Measurements from ENCODE around the gene NEB.
A peak's percentile ranks its signal among the peaks of the same experiment; 100 is the strongest.
"Not testable (repeated sequence)": the region's sequence is repeated elsewhere in the genome, so short reads cannot be mapped to it uniquely, and the experiment has no call there.

The NEB gene

DNA sequence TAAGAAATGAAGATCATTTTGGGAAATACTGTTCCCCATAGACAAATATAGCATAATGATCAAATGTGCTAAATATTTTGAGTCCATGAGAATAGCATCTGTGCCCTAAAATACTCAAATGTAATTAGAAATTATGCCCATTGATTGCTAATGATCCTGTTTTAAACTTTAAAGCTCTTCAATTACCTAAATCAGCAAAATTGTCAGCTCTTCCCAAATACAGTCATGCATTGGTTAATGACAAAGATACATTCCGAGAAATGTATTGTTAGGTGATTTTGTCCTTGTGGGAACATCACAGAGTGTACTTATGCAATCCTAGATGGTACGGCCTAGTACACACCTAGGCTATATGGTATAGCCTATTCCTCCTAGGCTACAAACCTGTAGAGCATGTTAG lies 89.7 kb downstream of the NEB start:
- no peak for DNase-seq

DNA sequence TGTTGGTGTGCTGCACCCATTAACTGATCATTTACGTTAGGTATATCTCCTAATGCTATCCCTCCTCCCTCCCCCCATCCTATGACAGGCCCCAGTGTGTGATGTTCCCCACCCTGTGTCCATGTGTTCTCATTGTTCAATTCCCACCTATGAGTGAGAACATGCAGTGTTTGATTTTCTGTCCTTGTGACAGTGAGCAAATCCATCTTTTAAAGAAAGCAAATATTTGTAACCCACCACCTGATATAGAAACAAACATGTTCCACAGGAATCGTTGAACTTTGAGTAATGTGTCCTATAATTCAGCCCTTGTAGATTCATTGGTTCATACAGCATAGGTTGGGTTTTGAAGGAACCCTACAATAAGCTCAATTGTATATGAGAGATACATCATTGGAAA lies 92.4 kb downstream of the NEB start:
- DNase-seq = not testable (repeated sequence)

DNA sequence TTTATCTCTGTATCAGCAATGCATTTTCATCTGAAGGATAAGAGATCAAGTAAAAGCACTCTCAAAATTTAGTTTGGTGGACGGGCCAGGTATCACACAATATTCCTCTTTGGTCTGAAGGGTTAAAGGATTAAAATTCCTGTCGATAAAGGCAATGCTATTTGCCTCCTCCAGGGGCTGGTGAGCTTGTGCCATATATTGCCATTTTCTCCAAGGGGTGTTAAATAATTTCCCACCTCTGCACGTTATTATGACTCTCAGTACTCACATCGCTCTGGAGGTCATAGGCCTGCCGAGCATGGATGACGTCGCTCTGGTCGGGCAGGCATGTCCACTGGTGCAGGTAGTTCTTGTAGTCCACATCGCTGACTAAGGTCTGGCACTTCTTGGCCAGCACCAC lies 94.2 kb downstream of the NEB start:
- no peak for DNase-seq

DNA sequence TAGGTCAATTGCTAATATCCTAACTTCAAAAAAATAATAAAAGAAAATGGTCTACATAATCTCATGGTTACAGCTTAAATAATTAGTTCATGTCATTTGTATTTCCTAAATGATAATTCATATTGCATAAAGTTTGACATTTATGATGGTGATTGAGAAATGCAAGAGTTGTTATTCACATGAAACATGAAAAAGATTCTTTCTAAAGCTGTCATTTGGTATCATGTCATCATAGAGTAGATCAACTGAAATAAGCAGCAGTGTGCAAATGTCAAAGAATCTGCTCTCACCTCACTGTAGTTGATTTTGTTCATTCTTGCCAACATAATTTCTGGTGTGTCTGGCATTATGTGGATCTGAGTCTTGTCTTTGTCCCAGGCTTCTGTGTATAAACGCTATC lies 95.3 kb downstream of the NEB start:
- DNase-seq = no peak

- DNase-seq = peak; percentile 26
These were observed 95.9 kb downstream of the NEB start for GRCh38 chr2:151638191-151638933.

- DNase-seq = peak; percentile 58
These were observed 97.0 kb downstream of the NEB start for GRCh38 chr2:151637271-151637781.

GRCh38 chr2:151634736-151635467 lies 99.4 kb downstream of the NEB start:
- no peak for DNase-seq

DNA sequence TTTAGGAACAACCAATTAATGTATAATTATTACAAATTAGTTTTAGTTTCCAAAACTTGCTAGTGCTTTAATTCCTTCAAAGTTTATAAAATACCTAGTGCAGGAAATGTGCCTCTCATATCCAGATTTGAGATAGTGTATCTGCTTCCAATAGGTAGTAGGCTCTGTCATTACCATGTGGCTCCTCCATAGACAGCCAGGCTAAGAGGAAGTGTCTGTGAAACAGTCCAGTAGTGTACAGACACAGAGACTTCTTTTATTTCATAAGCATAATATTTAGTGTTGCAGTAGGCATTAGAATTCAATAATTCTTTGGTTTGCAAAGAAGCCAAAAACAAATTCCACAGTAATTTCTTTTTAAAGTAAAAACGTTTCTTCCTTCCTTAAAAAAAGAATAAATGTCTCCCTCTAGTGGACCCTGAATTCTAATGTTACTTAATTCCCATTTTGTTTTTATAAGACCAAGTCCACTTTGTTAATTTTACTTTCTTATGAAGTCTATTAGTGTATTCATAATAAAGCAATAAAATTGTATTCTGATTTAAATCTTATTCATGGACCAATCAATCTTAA lies 101.2 kb downstream of the NEB start:
- DNase-seq = no peak

- no peak for DNase-seq
These were observed 103.9 kb downstream of the NEB start for GRCh38 chr2:151630372-151630771.

- DNase-seq = no peak
These were observed 106.9 kb downstream of the NEB start for GRCh38 chr2:151627353-151627752.

DNA sequence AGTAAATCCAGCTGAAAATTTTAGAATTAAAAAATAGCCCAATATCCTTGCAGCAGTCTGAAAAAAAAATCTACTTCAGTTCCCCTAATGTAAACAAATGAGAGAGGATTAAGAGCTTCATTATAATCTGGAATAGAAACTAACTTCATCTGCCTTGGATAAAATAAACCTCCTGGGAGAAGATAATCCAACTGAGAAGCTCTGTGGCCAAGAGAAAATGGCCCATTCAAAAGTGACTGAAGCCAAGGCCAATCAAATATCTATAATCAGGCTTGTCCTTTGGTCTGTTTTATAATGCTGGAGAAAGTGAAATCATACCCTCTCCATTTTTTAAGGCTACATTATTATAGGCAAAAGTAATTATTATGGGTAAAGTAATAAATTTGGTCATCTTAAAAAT lies 110.0 kb downstream of the NEB start:
- no peak for DNase-seq

GRCh38 chr2:151623631-151624030 lies 110.6 kb downstream of the NEB start:
- DNase-seq = no peak

GRCh38 chr2:151620761-151621160 lies 113.5 kb downstream of the NEB start:
- DNase-seq = no peak

GRCh38 chr2:151619337-151619989 lies 114.8 kb downstream of the NEB start:
- DNase-seq = no peak

- no peak for DNase-seq
These were observed 117.4 kb downstream of the NEB start for GRCh38 chr2:151616760-151617339.

- no peak for DNase-seq
These were observed 119.5 kb downstream of the NEB start for GRCh38 chr2:151614606-151615306.

DNA sequence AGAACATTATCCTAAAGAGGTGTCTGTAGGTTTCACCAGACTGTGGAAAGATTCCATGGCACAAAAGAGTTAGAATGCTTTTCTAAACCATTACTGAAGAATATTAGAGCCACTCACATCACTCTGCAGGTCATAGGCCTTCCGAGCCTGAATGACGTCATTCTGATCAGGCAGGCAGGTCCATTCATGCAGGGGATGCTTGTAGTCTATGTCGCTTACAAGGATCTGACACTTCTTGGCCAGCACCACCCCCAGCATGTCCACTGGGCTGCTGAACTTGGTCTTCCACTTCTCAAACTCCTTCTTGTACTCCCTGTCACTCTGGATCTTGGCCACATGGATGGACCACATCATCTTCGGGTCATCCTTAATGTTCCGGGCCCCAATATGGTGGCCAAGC lies 120.1 kb downstream of the NEB start:
- no peak for DNase-seq

GRCh38 chr2:151611351-151611750 lies 122.9 kb downstream of the NEB start:
- no peak for DNase-seq

- DNase-seq = no peak
These were observed 124.0 kb downstream of the NEB start for GRCh38 chr2:151610310-151610709.

DNA sequence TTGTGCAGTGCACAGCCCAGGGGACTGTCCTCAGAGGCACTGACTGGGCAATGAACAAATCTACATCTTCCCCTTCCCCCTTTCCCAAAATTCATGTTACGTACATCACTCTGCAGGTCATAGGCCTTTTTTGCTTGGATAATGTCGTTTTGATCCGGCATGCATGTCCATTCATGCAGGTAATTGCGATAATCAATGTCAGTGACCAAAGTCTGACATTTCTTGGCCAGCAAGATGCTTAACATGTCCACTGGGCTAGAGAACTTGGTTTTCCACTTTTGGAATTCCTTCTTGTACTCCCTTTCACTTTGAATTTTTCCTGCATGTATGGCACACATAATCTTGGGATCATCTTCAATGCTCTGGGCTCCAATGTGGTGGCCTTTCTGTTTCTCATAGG lies 124.6 kb downstream of the NEB start:
- DNase-seq = no peak

DNA sequence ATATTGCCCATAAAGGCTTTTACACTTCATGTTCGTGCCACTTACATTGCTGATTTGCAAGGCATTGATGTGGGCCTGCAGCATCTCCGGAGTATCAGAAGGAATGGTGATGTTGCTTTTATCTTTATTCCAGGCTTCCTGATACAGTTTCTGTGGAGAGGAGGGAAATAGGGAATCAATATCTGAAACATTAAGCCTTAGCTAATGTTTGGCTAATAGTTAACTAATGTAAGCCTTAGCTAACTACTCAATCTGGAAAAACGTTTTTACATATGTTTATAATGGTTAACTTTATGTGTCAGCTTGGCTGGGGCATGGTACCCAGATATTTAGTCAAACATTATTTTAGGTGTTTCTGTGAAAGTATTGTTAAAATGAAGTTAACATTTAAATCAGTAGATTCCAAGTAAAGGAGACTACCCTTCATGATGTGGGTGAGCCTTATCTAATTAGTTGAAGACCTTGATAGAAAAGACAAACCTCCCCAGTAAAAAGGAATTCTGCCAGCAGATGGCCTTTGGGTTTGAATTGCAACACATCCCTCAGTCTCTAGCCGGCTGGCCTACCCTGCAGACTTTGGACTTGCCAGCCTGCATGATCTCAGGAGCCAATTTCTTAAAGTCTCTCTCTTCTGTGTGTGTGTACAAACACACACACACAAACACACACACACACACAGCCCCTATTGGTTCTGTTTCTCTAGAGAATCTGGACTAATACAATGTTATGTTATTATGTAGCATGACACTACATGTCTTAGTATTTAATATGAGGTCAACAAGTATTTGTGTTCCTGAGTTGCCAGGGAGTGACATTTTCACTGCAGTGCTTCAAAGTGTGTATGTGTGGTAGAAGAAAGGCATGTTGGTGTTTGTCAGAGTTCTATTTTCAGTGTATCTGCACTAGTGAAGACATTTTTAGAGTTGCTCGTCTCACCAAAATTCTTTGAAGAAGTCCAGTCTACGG lies 126.5 kb downstream of the NEB start:
- DNase-seq = not testable (repeated sequence)
